NCI-H345 treated with DMSO at 0.1 percent for 48 hours (cell line): Measurements from ENCODE around the gene C14orf119.
"Not testable (repeated sequence)": the region's sequence is repeated elsewhere in the genome, so short reads cannot be mapped to it uniquely, and the experiment has no call there.

ENCODE experiments used
- DNase-seq: peaks from one replicate; lab custom pipeline; 2025; ENCODE audit not compliant: unreplicated experiment; lab: John Stamatoyannopoulos, UW

C14orf119 gene

DNA sequence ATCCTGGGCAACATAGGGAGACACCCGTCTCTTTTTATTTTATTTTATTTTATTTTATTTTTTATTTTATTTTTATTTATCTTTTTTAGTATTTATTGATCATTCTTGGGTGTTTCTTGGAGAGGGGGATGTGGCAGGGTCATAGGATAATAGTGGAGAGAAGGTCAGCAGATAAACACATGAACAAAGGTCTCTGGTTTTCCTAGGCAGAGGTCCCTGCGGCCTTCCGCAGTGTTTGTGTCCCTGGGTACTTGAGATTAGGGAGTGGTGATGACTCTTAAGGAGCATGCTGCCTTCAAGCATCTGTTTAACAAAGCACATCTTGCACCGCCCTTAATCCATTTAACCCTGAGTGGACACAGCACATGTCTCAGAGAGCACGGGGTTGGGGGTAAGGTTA is 12.3 kb downstream of the C14orf119 start:
- not testable (repeated sequence) for DNase-seq

DNA sequence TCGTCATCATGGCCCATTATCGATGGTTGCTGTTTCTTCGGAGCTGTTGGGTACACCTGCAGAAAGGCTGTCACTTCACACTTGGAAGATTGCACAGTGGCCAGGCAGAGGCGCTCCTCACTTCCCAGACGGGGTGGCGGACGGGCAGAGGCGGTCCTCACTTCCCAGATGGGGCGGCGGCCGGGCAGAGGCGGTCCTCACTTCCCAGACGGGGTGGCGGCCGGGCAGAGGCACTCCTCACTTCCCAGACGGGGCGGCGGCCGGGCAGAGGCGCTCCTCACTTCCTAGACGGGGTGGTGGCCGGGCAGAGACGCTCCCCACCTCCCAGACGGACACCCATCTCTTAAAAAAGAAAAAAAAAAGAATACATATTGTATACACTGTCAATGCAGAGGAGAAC is 12.9 kb downstream of the C14orf119 start:
- not testable (repeated sequence) for DNase-seq

DNA sequence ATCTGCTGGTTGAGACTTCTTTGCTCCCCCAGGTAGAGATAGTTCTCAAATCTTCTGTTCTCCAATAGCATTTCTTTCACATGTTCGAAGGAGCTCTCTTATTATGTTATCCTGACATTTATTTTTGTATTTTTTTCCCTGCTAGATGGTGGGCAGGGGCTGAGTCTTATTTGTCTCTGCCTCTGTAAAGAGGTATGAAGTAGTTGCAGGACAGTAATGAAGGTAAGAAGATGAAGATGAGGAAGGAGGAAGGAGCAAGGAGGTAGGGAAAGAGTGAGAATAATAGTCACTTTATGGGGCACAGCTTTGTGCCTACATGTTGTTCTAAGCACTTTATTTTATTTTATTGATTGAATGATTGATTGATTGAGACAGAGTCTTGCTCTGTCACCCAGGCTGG is 14.5 kb downstream of the C14orf119 start:
- DNase-seq: no peak

DNA sequence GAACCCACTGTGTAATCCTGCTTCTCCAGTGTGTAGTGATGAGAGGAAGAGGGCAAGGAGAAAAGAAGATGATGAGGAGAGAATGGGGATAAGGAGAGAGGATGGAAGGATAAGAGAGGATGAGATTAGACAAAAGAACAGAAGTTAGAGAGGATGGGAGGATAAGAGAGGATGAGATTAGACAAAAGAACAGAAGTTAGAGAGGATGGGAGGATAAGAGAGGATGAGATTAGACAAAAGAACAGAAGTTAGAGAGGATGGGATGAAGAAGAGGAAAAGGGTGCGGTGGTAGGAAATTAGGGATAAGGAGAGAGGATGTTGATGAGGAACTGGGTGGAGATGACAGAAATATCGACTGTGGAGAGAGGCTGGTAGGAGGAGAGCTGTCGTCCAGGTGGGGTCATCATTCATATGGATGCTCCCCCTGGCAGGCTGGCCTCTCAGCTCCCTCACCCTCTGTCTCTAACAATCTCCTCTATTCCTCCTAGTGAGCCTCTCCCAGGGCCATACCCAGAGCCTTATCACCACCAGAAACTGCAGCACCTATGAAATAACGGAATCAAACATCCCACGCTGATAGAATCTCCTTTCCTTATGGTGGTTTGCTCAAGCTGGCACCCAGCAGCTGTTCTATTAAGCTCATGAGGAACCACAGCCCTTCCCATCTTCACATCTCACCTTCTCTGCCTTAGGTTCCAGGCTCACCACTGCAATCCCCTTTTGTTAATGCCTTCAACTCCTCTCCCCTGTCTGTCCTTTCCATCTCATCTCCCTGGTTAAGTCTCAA is 15.5 kb downstream of the C14orf119 start:
- no peak for DNase-seq

DNA sequence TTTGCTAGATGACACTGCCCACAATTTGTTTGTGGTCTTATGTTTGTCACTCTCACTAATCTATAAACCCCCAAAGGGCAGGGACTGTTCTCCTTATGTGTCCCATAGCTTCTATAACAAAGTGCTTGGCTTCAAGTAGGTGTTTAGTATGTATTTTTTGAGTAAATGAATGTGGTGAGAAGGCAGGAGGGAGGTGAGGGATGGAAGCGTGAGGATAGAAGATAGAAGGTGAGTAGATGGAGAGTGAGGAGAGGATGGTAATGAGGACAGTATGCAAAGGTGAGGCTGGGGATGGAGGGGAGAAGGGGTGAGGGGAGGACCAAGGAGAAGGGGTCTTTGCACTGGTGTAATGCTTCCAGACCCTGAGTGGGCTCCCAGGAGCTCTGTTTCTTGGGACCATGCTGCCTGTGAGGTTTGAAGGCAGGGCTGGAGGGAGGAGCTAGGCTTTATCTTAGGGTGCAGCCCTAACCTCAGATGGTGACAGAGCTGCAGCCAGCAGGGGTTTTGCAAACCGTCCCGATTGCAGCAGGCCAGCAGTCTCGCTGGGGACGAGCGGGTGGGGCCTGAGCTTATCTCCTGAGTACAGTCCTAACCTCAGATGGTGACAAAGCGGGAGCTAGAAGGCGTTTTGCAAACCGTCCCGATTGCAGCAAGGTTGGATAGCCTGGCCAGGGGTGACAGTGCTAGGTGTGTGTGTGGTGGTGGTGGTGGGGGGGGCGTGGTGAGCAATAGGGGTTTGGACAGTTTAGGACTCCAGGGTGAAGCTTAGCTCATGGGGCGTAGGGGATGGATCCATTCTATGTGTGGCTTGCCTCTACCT is 17.3 kb downstream of the C14orf119 start:
- DNase-seq: no peak

DNA sequence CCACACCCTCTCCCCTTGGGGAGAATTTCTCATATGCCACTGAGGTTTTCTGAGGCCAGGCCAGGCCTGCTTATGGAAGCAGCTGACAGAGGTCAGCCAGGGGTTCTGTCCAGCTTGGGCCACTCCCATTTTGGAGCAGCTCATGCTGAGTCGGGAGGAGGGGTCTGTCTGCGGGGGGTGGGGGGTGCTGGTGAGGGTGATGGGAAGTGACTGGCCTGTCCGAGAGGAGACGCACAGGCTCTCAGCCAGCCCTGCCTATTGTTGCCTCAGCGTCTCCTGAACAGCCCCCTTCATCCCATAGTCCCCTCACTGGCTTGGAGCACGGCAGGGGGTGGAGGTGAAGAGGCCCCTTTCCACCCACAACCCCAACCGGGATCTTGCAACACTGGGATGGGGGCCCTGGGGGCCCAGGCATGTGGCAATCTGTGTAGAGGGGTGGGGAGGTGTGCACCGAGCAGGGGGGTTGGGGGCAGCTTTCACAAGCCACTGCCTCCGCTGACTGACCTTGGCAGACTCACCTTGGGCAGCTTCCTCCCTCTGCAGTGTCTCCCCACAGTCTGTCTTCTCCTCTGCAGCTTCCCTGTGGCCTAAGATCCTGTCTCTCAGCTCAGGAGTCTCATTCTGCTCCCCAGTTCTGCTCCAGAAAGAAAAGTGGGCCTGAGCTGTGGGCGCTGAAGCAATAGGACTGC is 18.3 kb downstream of the C14orf119 start:
- no peak for DNase-seq

DNA sequence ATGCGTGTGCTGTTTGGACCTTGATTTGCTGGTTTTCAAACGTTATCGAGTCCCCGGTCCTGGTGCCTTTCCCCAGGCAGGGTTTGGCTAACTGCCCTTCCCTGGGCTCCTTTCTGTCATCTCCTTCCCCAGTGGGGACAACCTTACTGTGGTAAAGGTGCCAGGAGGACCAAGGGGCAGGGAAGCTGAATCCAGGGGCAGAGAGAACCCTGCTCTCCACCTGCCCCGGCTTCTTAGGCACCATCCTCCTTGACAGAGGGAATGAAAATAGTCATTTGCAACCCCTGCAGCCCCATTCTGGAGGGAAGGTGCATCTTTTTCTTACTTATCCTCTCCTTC is 18.8 kb downstream of the C14orf119 start:
- no peak for DNase-seq

DNA sequence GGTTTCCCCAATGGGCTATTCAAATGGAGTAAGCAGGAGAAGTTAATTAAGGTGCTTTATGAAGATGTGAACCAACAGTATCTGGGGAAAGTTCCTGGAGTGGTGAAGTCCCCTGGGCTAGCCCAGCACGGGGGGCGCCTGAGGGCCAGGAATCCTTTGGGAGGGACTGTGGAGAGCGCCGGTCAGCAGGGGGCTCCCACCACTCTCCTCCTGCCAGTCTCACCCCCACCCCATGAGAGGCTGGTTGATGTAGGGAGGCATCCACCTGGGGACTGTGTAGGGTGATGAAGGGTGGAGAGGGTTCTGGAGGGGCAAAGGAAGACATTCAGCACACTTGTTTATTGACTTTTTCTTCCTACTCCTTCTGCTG is 19.3 kb downstream of the C14orf119 start:
- DNase-seq: no peak

DNA sequence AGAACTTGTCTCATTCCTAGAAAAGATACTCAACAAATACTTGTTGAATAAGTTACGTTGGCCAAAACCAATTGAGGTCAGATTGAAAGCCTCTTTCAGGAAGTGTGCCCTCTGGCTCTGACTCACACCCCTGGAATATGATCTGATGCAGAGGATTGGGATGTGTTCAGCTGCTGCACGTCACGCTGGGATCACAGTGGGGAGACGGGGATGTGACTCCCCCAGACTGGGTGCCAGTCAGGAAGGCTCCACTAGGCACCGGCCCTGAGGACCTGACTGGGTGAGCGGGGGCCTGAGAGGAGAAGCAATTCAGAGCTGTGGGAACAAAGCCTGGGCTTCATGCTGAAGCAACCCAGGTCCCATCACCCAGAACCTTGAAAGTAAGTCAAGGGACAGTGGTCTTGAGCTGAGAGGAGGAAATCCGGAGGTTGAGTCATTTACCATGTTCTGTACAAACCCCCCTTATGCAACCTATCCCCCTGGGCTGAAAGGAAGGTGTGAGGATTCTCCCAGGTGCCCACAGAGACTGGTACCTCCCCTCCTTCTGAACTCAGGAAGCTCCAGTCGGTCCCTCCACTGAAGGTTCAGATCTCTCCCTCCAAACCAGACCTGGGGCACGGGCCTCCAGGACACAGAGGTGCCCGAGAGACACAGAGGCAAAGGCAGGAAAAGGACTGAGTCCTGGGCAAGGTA is 19.9 kb downstream of the C14orf119 start:
- no peak for DNase-seq

DNA sequence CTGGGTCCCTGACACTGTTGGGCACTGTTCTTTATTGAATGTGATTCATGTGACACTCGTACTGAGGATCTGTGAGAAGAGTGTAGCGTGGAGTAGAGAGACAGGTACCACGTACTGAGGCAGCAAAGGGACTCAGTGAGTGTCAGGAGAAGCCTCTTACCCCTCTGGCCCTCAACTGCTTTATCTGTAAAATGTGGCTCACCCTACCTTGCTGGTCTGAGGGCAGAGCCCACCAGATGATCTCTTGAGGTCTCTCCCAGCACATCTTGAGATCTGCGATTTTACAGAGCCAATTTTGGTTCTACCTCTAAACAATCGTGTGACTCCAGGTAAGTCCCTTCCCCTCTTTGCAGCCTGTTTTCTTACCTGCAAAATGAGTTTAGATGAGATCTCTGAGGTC is 20.6 kb downstream of the C14orf119 start:
- no peak for DNase-seq

DNA sequence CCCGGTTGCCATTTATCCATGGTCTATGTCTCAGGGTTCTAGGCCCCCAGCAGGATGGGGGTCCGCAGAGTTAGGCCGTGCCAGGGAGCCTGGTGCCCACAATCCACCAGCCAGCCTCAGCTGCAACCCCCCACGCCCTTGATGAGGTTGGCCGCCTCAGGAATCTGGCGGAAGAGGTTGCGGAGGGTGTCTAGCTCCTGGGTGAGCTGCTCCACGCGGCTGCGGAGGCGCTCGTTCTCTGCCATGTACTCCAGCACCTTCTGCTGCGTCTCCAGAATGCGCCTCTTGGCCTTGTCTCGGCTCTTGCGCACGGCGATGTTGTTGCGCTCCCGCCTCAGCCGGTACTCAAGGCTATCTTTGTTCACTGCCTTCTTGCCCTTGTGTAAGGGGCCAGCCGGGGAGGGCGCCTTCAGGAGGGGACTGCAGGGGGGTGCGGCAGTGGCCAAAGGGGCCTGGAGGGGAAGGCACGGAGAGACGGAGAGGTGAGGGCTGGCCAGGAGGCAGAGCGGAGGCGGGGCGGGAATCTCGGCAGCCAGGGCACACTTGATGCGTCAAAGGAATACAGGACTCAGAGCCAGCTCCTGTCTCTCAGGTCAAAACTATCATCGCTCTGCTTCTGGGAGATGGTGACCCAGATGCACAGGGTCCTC is 22.2 kb downstream of the C14orf119 start:
- DNase-seq: no peak

DNA sequence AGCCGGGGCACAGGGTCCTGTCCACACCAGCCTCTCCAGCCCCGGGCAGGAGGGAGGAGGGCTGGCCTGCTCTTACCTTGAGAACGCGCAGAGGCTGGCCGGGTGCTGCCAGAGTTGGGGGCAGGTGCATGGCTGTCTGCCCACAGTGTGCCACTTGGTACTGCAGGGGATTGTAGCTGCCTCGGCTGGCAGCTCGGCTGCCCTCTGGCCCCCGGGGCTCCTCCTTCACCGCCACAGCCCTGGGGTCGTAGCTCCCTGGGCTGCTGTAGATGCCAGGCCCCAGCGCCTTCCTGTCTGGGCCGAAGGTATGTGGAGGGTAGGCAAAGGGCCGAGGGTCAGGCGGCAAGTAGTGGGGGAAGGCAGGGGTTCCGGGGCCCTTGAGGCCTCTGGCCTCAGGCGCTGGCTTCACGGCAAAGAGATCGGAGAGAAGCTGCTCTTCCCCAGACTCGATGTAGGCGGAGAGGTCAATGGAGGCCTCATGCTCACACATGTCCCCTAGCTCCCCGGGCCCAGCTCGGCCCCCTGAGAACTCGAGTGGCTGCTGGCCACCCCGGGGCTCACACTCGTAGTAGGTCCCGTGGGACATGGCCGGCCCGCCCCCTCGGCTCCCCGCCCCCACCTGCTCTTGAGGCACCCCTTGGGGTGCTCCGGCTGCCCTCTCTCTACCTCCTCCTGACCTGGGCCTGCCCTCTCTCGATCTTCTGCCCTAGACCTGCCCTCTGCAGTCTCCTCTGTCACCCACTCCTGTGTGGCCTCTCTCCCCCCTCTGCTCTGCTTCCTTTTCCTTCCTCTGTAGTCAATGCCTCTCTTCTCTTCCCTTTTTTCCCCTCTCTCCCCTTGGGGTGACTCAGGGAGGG is 23.4 kb downstream of the C14orf119 start, which contains the start of gene CEBPE:
Gene CEBPE, minus strand, starts transcription at position 750 of the 857 bp plus-strand sequence. Its CDS starts 164 bp downstream, at position 586.
- no peak for DNase-seq

DNA sequence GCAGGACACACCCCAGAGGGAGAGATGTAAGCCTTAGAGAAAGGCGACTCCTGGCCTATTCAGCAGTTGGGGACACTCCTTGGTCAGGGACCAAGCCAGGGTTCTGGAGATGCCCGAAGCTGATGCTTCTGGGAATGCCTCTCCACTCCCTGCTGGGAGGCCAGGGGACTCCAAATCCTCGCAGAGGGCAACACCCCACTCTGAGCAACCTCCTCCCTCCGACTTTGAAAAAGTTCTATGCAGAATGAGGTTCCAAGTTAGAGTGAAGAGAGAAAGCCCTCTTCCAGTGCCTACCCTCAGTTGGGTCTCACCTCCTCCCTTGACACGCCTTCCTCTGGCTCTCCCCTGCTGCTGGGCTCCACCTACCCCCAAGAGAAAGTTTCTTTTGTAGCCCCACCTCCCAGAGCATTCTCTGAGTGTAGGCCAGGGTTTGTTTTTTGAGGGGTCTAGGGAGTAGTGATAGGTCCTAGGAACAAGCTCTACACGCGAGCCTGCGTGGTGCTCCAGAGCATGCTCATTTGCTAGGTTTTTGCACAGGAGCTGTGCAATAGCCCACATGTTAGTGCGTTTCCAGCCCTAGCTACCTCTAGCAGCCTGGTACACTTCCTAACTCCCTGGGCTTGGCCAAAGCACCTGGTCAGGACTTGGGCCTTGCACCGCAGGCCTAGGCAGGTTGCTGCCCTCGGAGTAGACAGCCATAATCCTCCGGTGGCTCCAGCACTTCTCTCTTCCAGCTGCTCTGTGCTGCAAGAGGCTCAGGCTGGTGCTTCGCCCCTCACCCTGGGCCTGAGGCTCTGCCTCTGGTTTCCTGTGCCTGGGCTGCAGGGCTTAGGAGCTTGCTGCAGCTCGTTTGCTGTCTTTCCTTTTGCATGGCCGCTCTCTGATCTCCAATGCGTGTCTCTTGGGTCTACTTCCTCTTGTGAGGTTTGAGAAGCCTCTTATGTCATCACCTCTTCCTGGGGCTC is 24.3 kb downstream of the C14orf119 start:
- DNase-seq: no peak

DNA sequence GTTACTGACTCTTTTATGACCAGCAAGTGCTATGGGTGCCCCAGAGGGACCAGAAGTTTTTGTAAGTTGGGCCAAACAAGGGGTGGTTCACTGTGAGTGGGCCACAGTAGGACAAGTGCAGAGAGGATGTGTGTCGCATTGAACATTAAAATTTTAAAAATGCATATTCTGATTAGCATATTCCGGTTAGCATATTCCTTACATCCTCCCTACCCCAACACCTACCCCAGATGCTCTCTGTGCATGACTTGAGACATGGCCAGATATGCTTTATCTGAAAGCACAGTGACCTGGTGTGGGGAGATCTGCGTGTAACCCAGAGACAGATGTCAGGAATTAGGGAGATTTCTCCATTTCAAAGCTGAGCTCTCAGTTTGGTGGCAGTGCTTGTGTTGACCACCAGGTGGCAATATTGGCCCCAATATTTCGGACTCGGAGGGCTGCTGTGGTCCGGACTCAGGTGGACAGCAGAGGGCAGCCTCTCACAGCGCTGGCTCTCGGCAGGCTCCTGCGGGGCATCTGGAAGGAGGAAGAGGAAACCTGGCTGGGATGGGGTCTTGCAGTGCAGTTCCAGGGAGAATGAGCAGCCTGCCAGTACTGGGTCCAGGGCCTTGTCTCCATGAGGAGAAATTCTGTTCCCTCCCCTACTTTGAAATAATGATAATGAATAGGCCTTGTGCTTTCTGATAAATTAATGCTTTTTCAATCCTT is 25.4 kb downstream of the C14orf119 start:
- DNase-seq: peak; percentile 77

DNA sequence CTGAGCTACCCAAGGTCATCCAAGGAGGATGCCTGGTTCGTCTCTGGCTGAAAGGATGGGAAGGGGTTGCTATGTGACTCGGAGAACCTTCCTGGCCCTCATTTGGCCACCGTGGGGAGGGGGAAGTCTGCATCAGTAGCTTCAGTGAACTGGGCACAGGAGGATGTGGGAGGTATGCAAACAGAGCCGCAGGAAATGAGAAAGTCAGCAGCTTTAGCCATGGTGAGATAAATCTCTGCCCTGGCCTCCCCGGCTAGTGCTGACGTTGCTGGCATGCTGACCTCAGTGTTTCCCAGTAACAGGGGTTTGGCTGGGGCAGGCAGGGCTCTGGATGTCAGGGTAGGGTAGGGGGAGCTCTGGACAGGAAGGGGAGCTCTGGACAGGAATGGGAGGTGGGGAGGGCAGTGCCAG is 26.1 kb downstream of the C14orf119 start:
- DNase-seq: no peak

DNA sequence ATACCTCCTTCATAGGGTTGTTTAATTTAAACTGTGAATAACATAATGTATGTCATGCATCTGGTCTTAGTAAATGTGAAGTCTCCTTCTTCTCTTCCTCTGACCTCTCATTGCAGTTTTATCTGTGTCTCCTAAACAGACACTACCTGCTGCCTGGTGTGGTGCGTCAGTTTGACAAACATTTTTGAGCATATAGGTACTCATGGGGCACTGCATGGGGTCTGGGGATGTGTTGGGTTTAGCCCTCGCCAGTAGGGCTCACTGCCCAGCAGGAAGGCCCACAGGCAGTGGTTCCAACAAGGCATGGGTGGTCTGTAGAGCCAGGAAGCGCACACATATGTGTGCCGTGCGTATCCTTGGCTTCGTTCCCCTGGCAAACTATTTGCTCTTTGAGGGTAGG is 26.8 kb downstream of the C14orf119 start:
- no peak for DNase-seq

DNA sequence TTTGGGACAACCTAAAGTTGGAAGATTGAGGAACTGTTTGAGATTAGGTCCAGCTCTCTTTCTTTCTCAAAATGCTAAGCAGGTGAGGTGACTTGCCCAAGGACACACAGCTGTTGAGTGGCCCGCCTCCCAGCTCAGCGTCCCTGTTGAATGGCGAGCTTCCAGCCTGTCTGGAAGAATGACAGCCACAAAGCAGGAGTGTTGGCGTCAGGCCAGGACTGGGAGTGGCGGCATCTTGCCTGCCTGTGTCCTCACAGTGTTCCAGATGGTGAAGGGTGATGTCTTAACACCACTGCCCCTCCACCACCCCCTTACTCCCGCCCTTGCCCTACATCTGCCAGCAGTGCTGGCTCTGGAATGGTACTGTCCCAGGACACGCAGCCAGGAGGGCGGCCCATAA is 28.1 kb downstream of the C14orf119 start:
- no peak for DNase-seq

DNA sequence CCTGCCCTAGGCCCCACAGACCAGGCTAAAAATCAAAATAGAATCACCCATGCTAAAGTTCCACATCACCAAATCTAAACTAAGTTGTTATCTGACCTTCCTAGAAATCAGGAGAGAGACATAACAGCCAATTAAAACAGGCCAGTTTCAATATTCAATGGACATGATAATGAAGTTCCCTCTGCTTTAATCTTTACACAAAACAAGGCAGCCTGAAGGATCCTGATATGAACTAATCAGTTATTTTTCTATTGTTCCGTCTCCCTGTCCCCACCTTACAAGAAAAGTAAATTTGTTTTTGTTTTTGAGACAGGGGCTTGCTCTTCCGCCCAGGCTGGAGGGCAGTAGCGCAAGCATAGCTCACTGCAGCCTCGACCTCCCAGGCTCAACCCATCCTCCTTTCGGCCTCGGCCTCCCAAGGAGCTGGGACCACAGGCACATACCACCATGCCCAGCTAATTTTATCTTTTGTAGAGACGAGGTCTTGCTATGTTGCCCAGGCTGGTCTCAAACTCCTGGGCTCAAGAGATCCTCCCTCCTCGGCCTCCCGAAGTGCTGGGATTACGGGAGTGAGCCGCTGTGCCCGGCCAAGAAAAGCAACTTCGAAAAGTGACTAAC is 29.1 kb downstream of the C14orf119 start:
- no peak for DNase-seq
